Measurements from ENCODE around the gene TBC1D19. TPM values are rescaled to one million over a fixed set of nuclear protein-coding genes. Genes with fewer than 3 reads are reported as not detected.
A peak's percentile ranks its signal among the peaks of the same experiment; 100 is the strongest.

The TBC1D19 gene
- total RNA-seq, 1 experiment from 2014 or later = 12.8 TPM

DNA sequence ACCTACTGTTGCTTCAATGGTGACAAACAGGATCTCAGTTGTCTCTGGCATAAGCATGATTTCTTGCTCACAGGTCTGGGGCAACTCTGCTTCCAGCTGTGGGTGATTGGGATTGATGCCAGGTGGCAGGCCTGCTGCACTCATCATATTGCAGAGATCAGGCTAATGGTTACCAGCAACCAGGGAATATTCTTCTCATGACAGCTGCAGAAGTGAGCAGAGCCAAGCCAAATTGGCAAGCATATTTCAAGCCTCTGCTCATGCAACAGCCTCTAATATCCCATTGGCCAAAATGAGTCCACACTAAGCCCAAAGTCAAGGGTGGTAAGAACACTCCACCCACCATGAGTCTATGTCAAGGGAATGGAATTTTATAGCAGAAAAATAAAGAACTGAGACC lies 26.7 kb upstream of the TBC1D19 start:
- Histone ChIP-seq H4K20me1 (ENCODE audit: insufficient read depth) (no peaks in the 10 kb centered on the region), H3K27me3 (ENCODE audit: insufficient read depth, low read depth) (peaks cover 19% of the 10 kb centered on the region; the same call in 1 of the 2 replicates), H3K4me1 (replicated peaks; ENCODE audit: insufficient read depth) (no peaks in the 10 kb centered on the region), H3F3A (ENCODE audit: insufficient read depth, low read depth) (no peaks in the 10 kb centered on the region), H3K4me3 (no peak overlapping the region), H3K9me3 (ENCODE audit: insufficient read depth, low read depth) (no peaks in the 10 kb centered on the region), H2AFZ (no peak overlapping the region), H3K36me3 (ENCODE audit: low read depth) (no peaks in the 10 kb centered on the region), H3K9me2 (ENCODE audit: insufficient read depth) (no peaks in the 10 kb centered on the region), H3K27ac (no peak overlapping the region), H3K79me2 (ENCODE audit: low read depth) (no peaks in the 10 kb centered on the region), H3K4me2 (no peak overlapping the region)
- ChIA-PET POLR2A (ENCODE audit: unreplicated experiment) (no interaction called here), CTCF (no interaction called here)
- no peak for DNase-seq
- no TSS peak for BruUV-seq (replicated peaks)
- intact Hi-C loops (cut with micrococcal nuclease; ENCODE audit: unreplicated experiment) = no loop called here
- TF ChIP-seq, protein P1, sequence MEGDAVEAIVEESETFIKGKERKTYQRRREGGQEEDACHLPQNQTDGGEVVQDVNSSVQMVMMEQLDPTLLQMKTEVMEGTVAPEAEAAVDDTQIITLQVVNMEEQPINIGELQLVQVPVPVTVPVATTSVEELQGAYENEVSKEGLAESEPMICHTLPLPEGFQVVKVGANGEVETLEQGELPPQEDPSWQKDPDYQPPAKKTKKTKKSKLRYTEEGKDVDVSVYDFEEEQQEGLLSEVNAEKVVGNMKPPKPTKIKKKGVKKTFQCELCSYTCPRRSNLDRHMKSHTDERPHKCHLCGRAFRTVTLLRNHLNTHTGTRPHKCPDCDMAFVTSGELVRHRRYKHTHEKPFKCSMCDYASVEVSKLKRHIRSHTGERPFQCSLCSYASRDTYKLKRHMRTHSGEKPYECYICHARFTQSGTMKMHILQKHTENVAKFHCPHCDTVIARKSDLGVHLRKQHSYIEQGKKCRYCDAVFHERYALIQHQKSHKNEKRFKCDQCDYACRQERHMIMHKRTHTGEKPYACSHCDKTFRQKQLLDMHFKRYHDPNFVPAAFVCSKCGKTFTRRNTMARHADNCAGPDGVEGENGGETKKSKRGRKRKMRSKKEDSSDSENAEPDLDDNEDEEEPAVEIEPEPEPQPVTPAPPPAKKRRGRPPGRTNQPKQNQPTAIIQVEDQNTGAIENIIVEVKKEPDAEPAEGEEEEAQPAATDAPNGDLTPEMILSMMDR (conservative IDR thresholded peaks at IDR 0.05) = no peak
- TF ChIP-seq EZH2 (IDR thresholded peaks at IDR 0.05; ENCODE audit: low read depth) = no peak

DNA sequence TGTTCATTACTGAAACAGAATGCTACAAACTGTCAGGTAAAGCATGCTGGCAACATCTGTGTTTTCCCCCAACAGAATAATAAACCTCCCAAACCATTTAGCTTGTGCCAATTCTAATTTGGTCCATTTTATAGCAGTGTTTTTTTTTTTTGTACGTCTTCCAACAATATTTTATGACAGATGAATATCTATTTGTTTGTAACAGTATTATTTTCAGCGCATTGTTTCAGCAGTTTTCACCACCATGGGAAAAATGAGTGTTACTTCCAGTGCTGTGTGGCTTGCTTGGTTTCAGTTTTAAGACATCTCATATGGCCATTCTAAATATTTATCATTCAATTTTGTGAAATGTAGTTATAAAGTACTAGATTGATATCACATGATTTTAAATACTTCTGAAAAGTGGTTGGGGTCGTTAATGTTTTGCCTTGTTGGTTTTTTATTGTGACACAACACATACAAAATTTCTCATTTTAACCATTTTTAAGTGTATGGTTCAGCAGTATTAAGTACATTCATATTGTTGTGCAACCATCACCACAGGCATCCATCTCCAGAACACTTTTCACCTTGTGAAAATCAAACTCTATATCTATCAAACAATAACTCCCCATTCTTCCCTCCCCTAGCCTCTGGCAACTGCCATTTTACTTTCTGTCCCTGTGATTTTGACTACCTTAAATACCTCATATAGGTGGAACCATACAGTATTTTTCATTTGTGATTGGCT lies 25.6 kb upstream of the TBC1D19 start:
- TF ChIP-seq EZH2 (IDR thresholded peaks at IDR 0.05; ENCODE audit: low read depth) = no peak
- TF ChIP-seq, protein P1 (conservative IDR thresholded peaks at IDR 0.05) = no peak
- no peaks in the 10 kb centered on the region for H3K36me3 ChIP-seq (ENCODE audit: low read depth)
- no peak overlapping the region for H2AFZ ChIP-seq
- peaks cover 13% of the 10 kb centered on the region; the same call in 1 of the 2 replicates for H3K27me3 ChIP-seq (ENCODE audit: insufficient read depth, low read depth)
- intact Hi-C loops (cut with micrococcal nuclease; ENCODE audit: unreplicated experiment) = no loop called here
- no peaks in the 10 kb centered on the region for H3K4me1 ChIP-seq (replicated peaks; ENCODE audit: insufficient read depth)
- no peak overlapping the region for H3K4me3 ChIP-seq
- POLR2A ChIA-PET (ENCODE audit: unreplicated experiment) = no interaction called here
- no peaks in the 10 kb centered on the region for H4K20me1 ChIP-seq (ENCODE audit: insufficient read depth)
- no peak overlapping the region for H3K4me2 ChIP-seq
- H3K9me3 ChIP-seq (ENCODE audit: insufficient read depth, low read depth) = no peaks in the 10 kb centered on the region
- CTCF ChIA-PET = no interaction called here
- H3K79me2 ChIP-seq (ENCODE audit: low read depth) = no peaks in the 10 kb centered on the region
- H3K27ac ChIP-seq = no peak overlapping the region
- DNase-seq = no peak
- H3K9me2 ChIP-seq (ENCODE audit: insufficient read depth) = no peaks in the 10 kb centered on the region
- H3F3A ChIP-seq (ENCODE audit: insufficient read depth, low read depth) = no peaks in the 10 kb centered on the region
- BruUV-seq (replicated peaks) = no TSS peak

DNA sequence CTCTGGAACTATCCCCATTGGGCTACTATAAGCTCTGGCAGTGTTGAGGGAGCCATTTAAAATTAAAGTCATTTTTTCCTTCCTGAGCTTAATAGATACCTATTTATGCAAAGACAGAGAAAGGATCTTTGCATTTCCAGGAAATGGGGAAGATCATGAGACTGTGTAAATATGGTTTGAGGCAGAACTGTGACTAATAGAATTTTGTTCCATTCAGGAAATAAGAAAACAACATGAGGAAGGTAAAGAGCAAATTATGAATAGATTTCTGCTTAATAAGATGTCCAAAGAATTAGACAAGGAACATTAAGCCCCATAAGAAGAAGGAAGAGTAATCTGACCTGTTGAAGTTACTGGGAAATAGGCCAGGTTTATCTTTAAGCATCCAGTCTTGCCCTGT lies 17.8 kb upstream of the TBC1D19 start:
- Histone ChIP-seq H3K27ac (no peak overlapping the region), H2AFZ (0 out of 2 replicates have a peak overlapping the region, but pooled peaks have one; percentile 13), H3K4me2 (no peak overlapping the region), H3K4me3 (no peak overlapping the region), H4K20me1 (ENCODE audit: insufficient read depth) (no peaks in the 10 kb centered on the region), H3K27me3 (ENCODE audit: insufficient read depth, low read depth) (no peaks in the 10 kb centered on the region), H3K9me2 (ENCODE audit: insufficient read depth) (no peaks in the 10 kb centered on the region), H3K79me2 (ENCODE audit: low read depth) (no peaks in the 10 kb centered on the region), H3K36me3 (ENCODE audit: low read depth) (no peaks in the 10 kb centered on the region), H3K9me3 (ENCODE audit: insufficient read depth, low read depth) (no peaks in the 10 kb centered on the region), H3F3A (ENCODE audit: insufficient read depth, low read depth) (peaks cover 26% of the 10 kb centered on the region), H3K4me1 (replicated peaks; ENCODE audit: insufficient read depth) (peaks cover 26% of the 10 kb centered on the region)
- no peak for DNase-seq
- TF ChIP-seq EZH2 (IDR thresholded peaks at IDR 0.05; ENCODE audit: low read depth) = no peak
- TF ChIP-seq, protein P1 (conservative IDR thresholded peaks at IDR 0.05) = no peak
- CTCF ChIA-PET = no interaction called here
- POLR2A ChIA-PET (ENCODE audit: unreplicated experiment) = no interaction called here
- intact Hi-C loops (cut with micrococcal nuclease; ENCODE audit: unreplicated experiment) = no loop called here
- BruUV-seq (replicated peaks) = no TSS peak
